GM13976 (cell line): ENCODE data around the gene TNK1.
A peak's percentile ranks its signal among the peaks of the same experiment; 100 is the strongest.
"Not testable (repeated sequence)": the region's sequence is repeated elsewhere in the genome, so short reads cannot be mapped to it uniquely, and the experiment has no call there.

Source experiments
- DNase-seq: peaks from one replicate; pipeline ENCODE4 v3.0.0; 2012; ENCODE audit warnings: low spot score
- CTCF ChIP-seq: IDR thresholded peaks from 2 replicates; pipeline ENCODE4 v1.5.1; 2012; ENCODE audit warnings: borderline replicate concordance, mild to moderate bottlenecking; ENCODE audit not compliant: insufficient read depth; ENCODE audit errors: extremely low read depth, missing control alignments, control extremely low read depth
- in situ Hi-C: fragments of 300-500 bp; cut with MboI; formaldehyde crosslinking; loops from one replicate; pipeline ENCODE4 v1.12.0; 2022; ENCODE audit warnings: low sequenced_read_pairs, mixed read lengths, inconsistent platforms; ENCODE audit not compliant: unreplicated experiment

TNK1 gene

DNA sequence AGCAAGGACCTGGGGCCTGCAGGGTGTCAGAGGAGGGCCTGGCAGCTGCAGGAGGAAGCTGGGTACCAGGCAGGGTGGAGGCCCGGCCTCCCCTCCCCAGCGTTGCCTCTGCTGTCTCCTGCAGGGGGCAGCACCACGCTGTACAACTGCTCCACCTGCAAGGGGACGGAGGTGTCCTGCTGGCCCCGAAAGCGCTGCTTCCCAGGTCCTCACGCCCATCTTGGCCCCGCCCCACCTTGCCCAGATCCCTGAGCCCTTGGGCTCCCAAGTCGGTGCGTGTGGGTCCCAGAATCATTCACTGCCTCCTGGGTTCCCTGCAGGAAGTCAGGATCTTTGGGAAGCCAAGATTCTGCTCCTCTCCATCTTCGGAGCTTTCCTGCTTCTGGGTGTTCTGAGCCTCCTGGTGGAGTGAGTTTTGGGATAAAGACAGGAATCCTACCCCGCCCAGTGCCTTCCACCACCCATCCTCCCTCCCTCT lies 24.8 kb upstream of the TNK1 start:
- TF ChIP-seq CTCF: peak; percentile 99
- peak; percentile 90 for DNase-seq
- in situ Hi-C loops: no loop called here

GRCh38 chr17:7356756-7357155 lies 24.1 kb upstream of the TNK1 start:
- in situ Hi-C loops: no loop called here
- DNase-seq: no peak
- no peak for TF ChIP-seq CTCF

GRCh38 chr17:7357381-7357780 lies 23.5 kb upstream of the TNK1 start:
- in situ Hi-C loops: no loop called here
- no peak for DNase-seq
- no peak for TF ChIP-seq CTCF

DNA sequence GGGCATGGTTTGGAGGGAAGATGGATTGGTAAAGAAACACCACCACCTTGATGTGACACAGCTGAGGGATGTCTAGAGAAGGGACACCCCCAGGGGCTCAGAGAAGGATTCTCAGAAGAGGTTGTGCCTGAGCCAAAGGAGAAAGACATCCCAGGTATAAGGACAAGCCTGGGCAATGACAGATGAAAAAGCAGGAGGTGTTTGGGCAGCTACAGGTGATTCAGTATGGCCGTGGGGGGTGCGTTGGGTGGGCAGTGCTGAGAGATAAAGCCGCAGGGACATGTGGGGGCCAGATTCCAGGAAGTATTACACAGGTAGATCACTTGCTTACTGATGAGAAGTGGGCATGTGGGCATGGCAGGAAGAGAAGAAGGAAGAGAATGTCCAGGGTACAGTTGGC lies 19.0 kb upstream of the TNK1 start:
- no peak for TF ChIP-seq CTCF
- in situ Hi-C loops: no loop called here
- DNase-seq: no peak

GRCh38 chr17:7363311-7363710 lies 17.6 kb upstream of the TNK1 start:
- DNase-seq: no peak
- in situ Hi-C loops: no loop called here
- TF ChIP-seq CTCF: no peak

DNA sequence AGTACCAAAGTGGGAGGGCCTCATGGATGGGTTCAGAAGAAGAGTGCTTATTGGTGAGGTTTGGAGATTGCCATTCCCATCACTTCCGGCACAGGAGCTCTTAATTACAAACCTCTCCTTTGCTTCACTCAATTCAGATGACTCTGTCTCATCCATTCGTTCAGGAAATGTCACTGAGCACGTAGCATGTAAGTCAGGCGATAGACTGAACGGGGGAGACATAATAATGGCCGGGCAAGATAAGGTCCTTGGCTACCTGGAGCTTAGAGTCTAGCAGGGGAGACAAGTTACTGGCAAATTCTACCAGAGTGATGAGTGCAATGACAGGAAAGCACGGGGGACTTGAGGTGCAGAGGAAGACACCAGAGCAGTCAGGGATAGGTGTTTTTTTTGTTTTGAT lies 14.9 kb upstream of the TNK1 start:
- in situ Hi-C loops: not testable (repeated sequence)

GRCh38 chr17:7367083-7367482 lies 13.8 kb upstream of the TNK1 start:
- DNase-seq: no peak
- in situ Hi-C loops: no loop called here
- no peak for TF ChIP-seq CTCF

More for the DNA sequence above, 14.9 kb upstream of the TNK1 start:
- not testable (repeated sequence) for DNase-seq
